SK-N-SH (cell line): ENCODE results near the gene UBE3D. TPM values are rescaled to one million over a fixed set of nuclear protein-coding genes. Genes with fewer than 3 reads are reported as not detected.
A peak's percentile ranks its signal among the peaks of the same experiment; 100 is the strongest.

Experiments used
- CTCF ChIA-PET: fragments of 300-600, 350-600 bp; formaldehyde crosslinking; extraction: SDS; loops from one replicate; lab custom pipeline; 2021; lab: Yijun Ruan, JAX
- POLR2A ChIA-PET: fragments of 350-600 bp; sonication (Branson Sonifier 250); formaldehyde crosslinking; extraction: SDS; loops from one replicate; lab custom pipeline; 2020; ENCODE audit warnings: antibody characterized with exemption, inconsistent platforms; lab: Yijun Ruan, JAX
- DNase-seq: peaks from one replicate; pipeline ENCODE4 v3.0.0; 2012
- H2AFZ ChIP-seq: fragments of 200-600 bp; sonication (generic); 2 replicates; pipeline ENCODE4 v1.8.1; 2016; ENCODE audit warnings: antibody characterized with exemption, mild to moderate bottlenecking, low read depth
- H3F3A ChIP-seq: fragments of 200-600 bp; sonication (generic); replicated peaks from 2 replicates; pipeline ENCODE3; 2016; ENCODE audit warnings: antibody characterized with exemption, mild to moderate bottlenecking; ENCODE audit not compliant: insufficient read depth
- H3K27ac ChIP-seq, 2 experiments: fragments of 200-500 bp in 1 of 2; fragments of 200-600 bp in 1 of 2; sonication (Bioruptor generic) in 1 of 2; sonication (generic), shearing (Covaris generic) in 1 of 2; 2 replicates each; pipeline versions ENCODE4 v1.5.1 to v1.6.1; 2014 to 2016; ENCODE audit warnings: low read depth in 2 of 2, inconsistent platforms in 1 of 2, low read length in 1 of 2, mild to moderate bottlenecking in 1 of 2, mixed read lengths in 1 of 2
- H3K27me3 ChIP-seq: fragments of 200-600 bp; sonication (generic), shearing (Covaris generic); 2 replicates; pipeline ENCODE4 v1.6.1; 2016; ENCODE audit warnings: mixed run types; ENCODE audit not compliant: insufficient read depth
- H3K36me3 ChIP-seq, 2 experiments: fragments of 200-500 bp in 1 of 2; fragments of 200-600 bp in 1 of 2; sonication (Bioruptor generic) in 1 of 2; sonication (generic) in 1 of 2; replicated peaks in 1 of 2; 2 replicates each; pipeline versions ENCODE3 to v1.5.1; 2014 to 2016; ENCODE audit warnings: low read length in 1 of 2, mild to moderate bottlenecking in 1 of 2; ENCODE audit not compliant: insufficient read depth in 2 of 2, control insufficient read depth in 1 of 2
- H3K4me1 ChIP-seq, 2 experiments: fragments of 200-500 bp in 1 of 2; fragments of 200-600 bp in 1 of 2; sonication (Bioruptor generic) in 1 of 2; sonication (generic), shearing (Covaris generic) in 1 of 2; 2 replicates each; pipeline versions ENCODE4 v1.5.1 to v1.6.1; 2014 to 2016; ENCODE audit warnings: low read depth in 1 of 2, low read length in 1 of 2, mixed run types in 1 of 2; ENCODE audit not compliant: insufficient read depth in 2 of 2, control insufficient read depth in 1 of 2
- H3K4me2 ChIP-seq: fragments of 200-600 bp; sonication (generic), shearing (Covaris generic); 2 replicates; pipeline ENCODE4 v1.6.1; 2017; ENCODE audit warnings: mixed run types
- H3K4me3 ChIP-seq, 2 experiments: fragments of 200-500 bp in 1 of 2; fragments of 200-600 bp in 1 of 2; sonication (Bioruptor generic) in 1 of 2; sonication (generic), shearing (Covaris generic) in 1 of 2; 2 replicates each; pipeline versions ENCODE4 v1.5.1 to v1.8.1; 2014 to 2016; ENCODE audit warnings: low read depth in 2 of 2, inconsistent platforms in 1 of 2, low read length in 1 of 2, mild to moderate bottlenecking in 1 of 2, mixed read lengths in 1 of 2, moderate library complexity in 1 of 2
- H3K79me2 ChIP-seq: fragments of 200-600 bp; sonication (generic); 2 replicates; pipeline ENCODE4 v1.8.1; 2017; ENCODE audit warnings: mild to moderate bottlenecking; ENCODE audit not compliant: insufficient read depth
- H3K9ac ChIP-seq: fragments of 200-600 bp; sonication (generic); 2 replicates; pipeline ENCODE4 v1.6.1; 2017; ENCODE audit warnings: mixed run types
- H3K9me2 ChIP-seq: fragments of 200-600 bp; sonication (generic); 2 replicates; pipeline ENCODE4 v1.6.1; 2017; ENCODE audit warnings: mixed run types
- H3K9me3 ChIP-seq: fragments of 200-600 bp; sonication (generic); 2 replicates; pipeline ENCODE4 v1.6.1; 2017; ENCODE audit warnings: mixed run types, mild to moderate bottlenecking, moderate library complexity
- H4K20me1 ChIP-seq: fragments of 200-600 bp; sonication (generic); 2 replicates; pipeline ENCODE4 v1.6.1; 2017; ENCODE audit warnings: mild to moderate bottlenecking, mixed run types; ENCODE audit not compliant: insufficient read depth
- ELF1 ChIP-seq: IDR thresholded peaks from 2 replicates; pipeline ENCODE4 v1.4.0; 2012
- EP300 ChIP-seq, 2 experiments: IDR thresholded peaks; 2 replicates each; pipeline versions ENCODE4 v1.4.0 to v1.6.1; 2012; ENCODE audit warnings: borderline replicate concordance in 1 of 2, low read depth in 1 of 2, low read length in 1 of 2
- EZH2phosphoT487 ChIP-seq: fragments of 200-600 bp; sonication (generic); IDR thresholded peaks from 2 replicates; pipeline ENCODE4 v1.6.1; 2017; ENCODE audit warnings: low read depth, mixed run types, mild to moderate bottlenecking, antibody characterized with exemption, moderate library complexity, borderline replicate concordance
- FOSL2 ChIP-seq: IDR thresholded peaks from 2 replicates; pipeline ENCODE4 v1.4.0; 2012; ENCODE audit warnings: low read depth, mild to moderate bottlenecking, moderate library complexity, borderline replicate concordance
- FOXM1 ChIP-seq: IDR thresholded peaks from 2 replicates; pipeline ENCODE4 v1.4.0; 2012; ENCODE audit warnings: low read depth, mild to moderate bottlenecking
- GABPA ChIP-seq: IDR thresholded peaks from 2 replicates; pipeline ENCODE4 v1.4.0; 2012; ENCODE audit warnings: low read depth, mild to moderate bottlenecking
- GATA2 ChIP-seq: sonication (generic); formaldehyde crosslinking; IDR thresholded peaks from 2 replicates; pipeline ENCODE4 v1.5.0; 2020; ENCODE audit warnings: mild to moderate bottlenecking, missing genetic modification reagents
- JUND ChIP-seq: IDR thresholded peaks from 2 replicates; pipeline ENCODE4 v1.4.0; 2012
- MAX ChIP-seq: IDR thresholded peaks from 2 replicates; pipeline ENCODE4 v1.4.0; 2012; ENCODE audit warnings: low read depth
- MEF2A ChIP-seq: IDR thresholded peaks from 2 replicates; pipeline ENCODE4 v1.4.0; 2012; ENCODE audit warnings: low read depth, borderline replicate concordance
- MXI1 ChIP-seq: IDR thresholded peaks from 2 replicates; pipeline ENCODE4 v1.6.1; 2012; ENCODE audit warnings: mild to moderate bottlenecking, low read depth, low read length, improper control_type of control experiment
- NFIC ChIP-seq: IDR thresholded peaks from 2 replicates; pipeline ENCODE4 v1.4.0; 2012; ENCODE audit warnings: borderline replicate concordance
- NRF1 ChIP-seq: IDR thresholded peaks from 2 replicates; pipeline ENCODE4 v1.6.1; 2012; ENCODE audit warnings: low read depth, mild to moderate bottlenecking, low read length
- RAD21 ChIP-seq: IDR thresholded peaks from 2 replicates; pipeline ENCODE4 v1.6.1; 2012; ENCODE audit warnings: mild to moderate bottlenecking, low read length
- RFX5 ChIP-seq: IDR thresholded peaks from 2 replicates; pipeline ENCODE4 v1.6.1; 2012; ENCODE audit warnings: mild to moderate bottlenecking, improper control_type of control experiment, low read length
- SIN3A ChIP-seq: IDR thresholded peaks from 2 replicates; pipeline ENCODE4 v1.6.1; 2012; ENCODE audit warnings: low read depth, mild to moderate bottlenecking, low read length, moderate library complexity, borderline replicate concordance
- TCF12 ChIP-seq: IDR thresholded peaks from 2 replicates; pipeline ENCODE4 v1.4.0; 2012
- TEAD4 ChIP-seq: IDR thresholded peaks from 2 replicates; pipeline ENCODE4 v1.4.0; 2012; ENCODE audit warnings: mild to moderate bottlenecking, borderline replicate concordance; ENCODE audit not compliant: insufficient read depth
- WGBS: methylation state at CpG from one replicate; pipeline ENCODE4 v1.1.6; 2017; ENCODE audit warnings: low lambda C conversion rate; 5-methylcytosine and 5-hydroxymethylcytosine counted together
- polyA plus RNA-seq, 3 experiments: library from polyadenylated mRNA; depleted of rRNA; stranded (reverse); fragments of >200 nt; gene quantifications; 2 replicates each; pipeline ENCODE4 v1.2.3, GENCODE V29; 2012
- TF ChIP-seq, protein P1 (sequence below): fragments of 150-350 bp; IDR thresholded peaks from 2 replicates; pipeline ENCODE4 v1.6.1; 2017; ENCODE audit warnings: antibody characterized with exemption, low read length, low read depth, borderline replicate concordance
- TF ChIP-seq, protein P2 (sequence below): fragments of 150-350 bp; IDR thresholded peaks from 2 replicates; pipeline ENCODE4 v1.6.1; 2016; ENCODE audit warnings: mild to moderate bottlenecking, low read depth, low read length
- TF ChIP-seq, protein P3 (sequence below): IDR thresholded peaks from 2 replicates; pipeline ENCODE4 v1.4.0; 2012; ENCODE audit warnings: low read depth, borderline replicate concordance
- TF ChIP-seq, protein P4 (sequence below): IDR thresholded peaks from 2 replicates; pipeline ENCODE4; 2012

UBE3D gene
- polyA plus RNA-seq, 1 of the 3 experiments (the other 2 are of a cell fraction), result 3.4 TPM

GRCh38 chr6:83062225-83062624 is 3.4 kb downstream of the UBE3D start:
- POLR2A ChIA-PET, result no interaction called here
- TF ChIP-seq RAD21 (no peak), GABPA (no peak), TCF12 (0 out of 2 replicates have a peak, but pooled peaks have one; percentile 8), MAX (no peak)
- TF ChIP-seq, protein P1, sequence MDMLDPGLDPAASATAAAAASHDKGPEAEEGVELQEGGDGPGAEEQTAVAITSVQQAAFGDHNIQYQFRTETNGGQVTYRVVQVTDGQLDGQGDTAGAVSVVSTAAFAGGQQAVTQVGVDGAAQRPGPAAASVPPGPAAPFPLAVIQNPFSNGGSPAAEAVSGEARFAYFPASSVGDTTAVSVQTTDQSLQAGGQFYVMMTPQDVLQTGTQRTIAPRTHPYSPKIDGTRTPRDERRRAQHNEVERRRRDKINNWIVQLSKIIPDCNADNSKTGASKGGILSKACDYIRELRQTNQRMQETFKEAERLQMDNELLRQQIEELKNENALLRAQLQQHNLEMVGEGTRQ, result no peak
- Histone ChIP-seq H3K27ac (peak overlapping the region in 1 of 2 experiments; percentile 30; a peak in 1 of 4 replicates), H4K20me1 (no peaks in the 10 kb centered on the region), H3K36me3 (peaks cover 5 to 6% of the 10 kb centered on the region in 2 experiments), H3K9me2 (no peaks in the 10 kb centered on the region), H2AFZ (no peak overlapping the region), H3K4me2 (no peak overlapping the region), H3K9ac (no peak overlapping the region), H3K4me3 (no peak overlapping the region), H3K27me3 (no peaks in the 10 kb centered on the region), H3K79me2 (peaks cover 14% of the 10 kb centered on the region; the same call in 1 of the 2 replicates), H3K4me1 (peaks cover 3 to 10% of the 10 kb centered on the region in 2 experiments; a peak in 3 of 4 replicates), H3F3A (peaks cover 4% of the 10 kb centered on the region), H3K9me3 (no peaks in the 10 kb centered on the region)
- 88% methylated on average over 1 of the region's 1 CpG for WGBS
- DNase-seq, result no peak
- CTCF ChIA-PET, result interaction anchor here (11.1 kb wide), 1 partner anchor 156 kb away, joined by 328 read pairs; no protein-coding TSS in a partner anchor

- ChIA-PET CTCF (interaction anchor here (1.0 kb wide), 1 partner anchor 790 kb away, joined by 5 read pairs; no protein-coding TSS in a partner anchor), POLR2A (no interaction called here)
- Histone ChIP-seq H3F3A (peaks cover 3% of the 10 kb centered on the region), H4K20me1 (no peaks in the 10 kb centered on the region), H3K9ac (no peak overlapping the region), H3K4me1 (peaks cover 3 to 10% of the 10 kb centered on the region in 2 experiments; a peak in 3 of 4 replicates), H3K9me2 (no peaks in the 10 kb centered on the region), H2AFZ (no peak overlapping the region), H3K4me3 (no peak overlapping the region), H3K36me3 (peaks cover 5 to 16% of the 10 kb centered on the region in 2 experiments), H3K4me2 (no peak overlapping the region), H3K9me3 (no peaks in the 10 kb centered on the region), H3K27me3 (no peaks in the 10 kb centered on the region), H3K79me2 (peaks cover 14% of the 10 kb centered on the region; the same call in 1 of the 2 replicates), H3K27ac (no peak overlapping the region)
- TF ChIP-seq, protein P2, sequence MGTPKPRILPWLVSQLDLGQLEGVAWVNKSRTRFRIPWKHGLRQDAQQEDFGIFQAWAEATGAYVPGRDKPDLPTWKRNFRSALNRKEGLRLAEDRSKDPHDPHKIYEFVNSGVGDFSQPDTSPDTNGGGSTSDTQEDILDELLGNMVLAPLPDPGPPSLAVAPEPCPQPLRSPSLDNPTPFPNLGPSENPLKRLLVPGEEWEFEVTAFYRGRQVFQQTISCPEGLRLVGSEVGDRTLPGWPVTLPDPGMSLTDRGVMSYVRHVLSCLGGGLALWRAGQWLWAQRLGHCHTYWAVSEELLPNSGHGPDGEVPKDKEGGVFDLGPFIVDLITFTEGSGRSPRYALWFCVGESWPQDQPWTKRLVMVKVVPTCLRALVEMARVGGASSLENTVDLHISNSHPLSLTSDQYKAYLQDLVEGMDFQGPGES, result no peak
- TF ChIP-seq NFIC, result no peak
- no peak for TF ChIP-seq MXI1
- TF ChIP-seq SIN3A, result no peak
- TF ChIP-seq NRF1, result no peak
- TF ChIP-seq, protein P3, sequence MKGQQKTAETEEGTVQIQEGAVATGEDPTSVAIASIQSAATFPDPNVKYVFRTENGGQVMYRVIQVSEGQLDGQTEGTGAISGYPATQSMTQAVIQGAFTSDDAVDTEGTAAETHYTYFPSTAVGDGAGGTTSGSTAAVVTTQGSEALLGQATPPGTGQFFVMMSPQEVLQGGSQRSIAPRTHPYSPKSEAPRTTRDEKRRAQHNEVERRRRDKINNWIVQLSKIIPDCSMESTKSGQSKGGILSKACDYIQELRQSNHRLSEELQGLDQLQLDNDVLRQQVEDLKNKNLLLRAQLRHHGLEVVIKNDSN, result no peak
- TF ChIP-seq, protein P4, sequence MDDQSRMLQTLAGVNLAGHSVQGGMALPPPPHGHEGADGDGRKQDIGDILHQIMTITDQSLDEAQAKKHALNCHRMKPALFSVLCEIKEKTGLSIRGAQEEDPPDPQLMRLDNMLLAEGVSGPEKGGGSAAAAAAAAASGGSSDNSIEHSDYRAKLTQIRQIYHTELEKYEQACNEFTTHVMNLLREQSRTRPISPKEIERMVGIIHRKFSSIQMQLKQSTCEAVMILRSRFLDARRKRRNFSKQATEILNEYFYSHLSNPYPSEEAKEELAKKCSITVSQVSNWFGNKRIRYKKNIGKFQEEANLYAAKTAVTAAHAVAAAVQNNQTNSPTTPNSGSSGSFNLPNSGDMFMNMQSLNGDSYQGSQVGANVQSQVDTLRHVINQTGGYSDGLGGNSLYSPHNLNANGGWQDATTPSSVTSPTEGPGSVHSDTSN, result no peak
- no peak for TF ChIP-seq TCF12
- no peak for TF ChIP-seq EP300 (IDR thresholded peaks at IDR 0.05; ENCODE audit: borderline replicate concordance in 1 of 2, low read depth in 1 of 2, low read length in 1 of 2)
- TF ChIP-seq ELF1, result no peak
- no peak for TF ChIP-seq GATA2 (CRISPR knock-in tag)
- TF ChIP-seq RFX5, result no peak
- no peak for TF ChIP-seq FOSL2
- TF ChIP-seq, protein P1, result no peak
- TF ChIP-seq JUND, result no peak
- no peak for TF ChIP-seq TEAD4
- no peak for TF ChIP-seq EZH2phosphoT487
- no peak for TF ChIP-seq FOXM1
- TF ChIP-seq MEF2A, result no peak
- no peak for DNase-seq
These were observed 4.5 kb downstream of the UBE3D start for GRCh38 chr6:83061190-83061589.
